Aorta (tissue), 5 donors: ENCODE data around the gene C22orf15. TPM values are rescaled to one million over a fixed set of nuclear protein-coding genes. Genes with fewer than 3 reads are reported as not detected.
"Not testable (repeated sequence)": the region's sequence is repeated elsewhere in the genome, so short reads cannot be mapped to it uniquely, and the experiment has no call there.

Experiments used
- ATAC-seq: fragments of 200-7000 bp; cut with Tn5 transposase; one replicate; pipeline ENCODE4 v1.9.1; 2022; ENCODE audit warnings: moderate library complexity; ENCODE audit not compliant: low FRiP score
- DNase-seq, 2 donors: peaks; one replicate each; pipeline ENCODE4 v3.0.0-alpha.2; 2020
- H3K27ac ChIP-seq, 2 donors: one replicate each; pipeline ENCODE4 v1.5.1; 2013; ENCODE audit warnings: low read length in 2 of 2, mild to moderate bottlenecking in 2 of 2, moderate library complexity in 2 of 2, control low read depth in 1 of 2, inconsistent platforms in 1 of 2, low read depth in 1 of 2
- H3K27me3 ChIP-seq, 2 donors: one replicate each; pipeline ENCODE4 v1.6.1; 2013; ENCODE audit warnings: control low read depth in 1 of 2, low read length in 1 of 2, mild to moderate bottlenecking in 1 of 2, moderate library complexity in 1 of 2; ENCODE audit not compliant: insufficient read depth in 2 of 2, control insufficient read depth in 1 of 2
- H3K36me3 ChIP-seq, 2 donors: one replicate each; pipeline ENCODE4 v1.6.1; 2013; ENCODE audit warnings: control low read depth in 1 of 2, low read length in 1 of 2, mild to moderate bottlenecking in 1 of 2; ENCODE audit not compliant: insufficient read depth in 2 of 2, control insufficient read depth in 1 of 2
- H3K4me1 ChIP-seq, 2 donors: one replicate each; pipeline ENCODE4 v1.6.1; 2013; ENCODE audit warnings: low read length in 2 of 2, control low read depth in 1 of 2, mild to moderate bottlenecking in 1 of 2, moderate library complexity in 1 of 2; ENCODE audit not compliant: insufficient read depth in 2 of 2, control insufficient read depth in 1 of 2
- H3K4me3 ChIP-seq, 2 donors: one replicate each; pipeline ENCODE4 v1.5.1; 2013; ENCODE audit warnings: low read length in 2 of 2, control low read depth in 1 of 2, mild to moderate bottlenecking in 1 of 2
- H3K9me3 ChIP-seq: one replicate; pipeline ENCODE4 v1.6.1; 2013; ENCODE audit warnings: mild to moderate bottlenecking, low read length; ENCODE audit not compliant: control insufficient read depth
- WGBS, 2 donors: extraction: QIAGEN DNeasy Blood & Tissue Kit; methylation state at CpG; one replicate each; pipeline ENCODE4 v1.1.7; 2013; 5-methylcytosine and 5-hydroxymethylcytosine counted together
- intact Hi-C, 2 donors: fragments of 100-400 bp; cut with DNase I; formaldehyde crosslinking; loops; one replicate each; pipeline versions ENCODE4 v1.14.2 to v1.15.0; 2022
- polyA plus RNA-seq, 2 donors: library from polyadenylated mRNA; stranded (reverse); fragments of 200-250 nt; gene quantifications; one replicate each; pipeline ENCODE4 v1.2.3, GENCODE V29; 2013
- total RNA-seq, 2 donors: library from RNA; stranded (reverse); fragmentation: NEBNext Ultra II Directional; extraction: Animal tissue kit (Norgen Biotek cat#: 25700); gene quantifications; one replicate each; pipeline ENCODE4 v1.2.1, GENCODE V29; 2021
- donor health status: healthy with polysubstance abuse.
- donor health status: Bipolar disorder and iron deficiency.
- donor health status: DM: no; HTN: no; CAD: no.
- donor health status: DM: no; HTN: no; CAD: no.
- donor health status: DM: yes; HTN: yes; CAD: no.

C22orf15 gene
- total and polyA plus RNA-seq, 4 donors = 0.23 to 0.69 TPM; not detected in 2

- no peaks in the 10 kb centered on the region for H3K4me1 ChIP-seq
- ATAC-seq = no peak
- no peaks in the 10 kb centered on the region for H3K27me3 ChIP-seq
- no peak overlapping the region for H3K4me3 ChIP-seq
- intact Hi-C loops = no loop called here
- H3K9me3 ChIP-seq = no peaks in the 10 kb centered on the region
- DNase-seq = no peak
- WGBS, 2 donors = 52 to 57% methylated on average over 6 of the region's 6 CpGs
- no peaks in the 10 kb centered on the region for H3K36me3 ChIP-seq
- H3K27ac ChIP-seq = no peak overlapping the region
These were observed 41.9 kb upstream of the C22orf15 start for GRCh38 chr22:23720855-23721254.

GRCh38 chr22:23722160-23722559 is 40.6 kb upstream of the C22orf15 start:
- Histone ChIP-seq H3K27me3 (no peaks in the 10 kb centered on the region), H3K4me1 (no peaks in the 10 kb centered on the region), H3K36me3 (no peaks in the 10 kb centered on the region), H3K27ac (no peak overlapping the region), H3K9me3 (no peaks in the 10 kb centered on the region), H3K4me3 (no peak overlapping the region)
- intact Hi-C loops = no loop called here
- 70 to 74% methylated on average over 4 of the region's 4 CpGs for WGBS, 2 donors
- DNase-seq (no peak), ATAC-seq (no peak)

- ATAC-seq (no peak), DNase-seq (no peak)
- 87 to 91% methylated on average over 2 of the region's 2 CpGs for whole genome bisulfite sequencing, 2 donors
- Histone ChIP-seq H3K36me3 (no peaks in the 10 kb centered on the region), H3K4me1 (no peaks in the 10 kb centered on the region), H3K9me3 (no peaks in the 10 kb centered on the region), H3K4me3 (no peak overlapping the region), H3K27ac (no peak overlapping the region), H3K27me3 (no peaks in the 10 kb centered on the region)
- intact Hi-C loops = no loop called here
These were observed 40.1 kb upstream of the C22orf15 start for GRCh38 chr22:23722724-23723123.

GRCh38 chr22:23728108-23728507 is 34.7 kb upstream of the C22orf15 start:
- 73 to 83% methylated on average over 4 of the region's 4 CpGs for WGBS, 2 donors
- not testable (repeated sequence) for ATAC-seq

GRCh38 chr22:23737696-23738095 is 25.1 kb upstream of the C22orf15 start:
- H3K4me1 ChIP-seq = no peaks in the 10 kb centered on the region
- ATAC-seq (no peak), DNase-seq (no peak)
- intact Hi-C loops = no loop called here
- no peak overlapping the region for H3K27ac ChIP-seq
- no peaks in the 10 kb centered on the region for H3K36me3 ChIP-seq
- H3K27me3 ChIP-seq = no peaks in the 10 kb centered on the region
- H3K9me3 ChIP-seq = no peaks in the 10 kb centered on the region
- no peak overlapping the region for H3K4me3 ChIP-seq

More at GRCh38 chr22:23728108-23728507, 34.7 kb upstream of the C22orf15 start:
- H3K4me3 ChIP-seq, H3K27ac ChIP-seq, H3K36me3 ChIP-seq, H3K27me3 ChIP-seq, H3K4me1 ChIP-seq, intact Hi-C loops, H3K9me3 ChIP-seq: not testable (repeated sequence)
- DNase-seq = peak in 1 of 2 donors; percentile 33

GRCh38 chr22:23742505-23743264 is 20.1 kb upstream of the C22orf15 start:
- H3K4me3 ChIP-seq = no peak overlapping the region
- H3K27ac ChIP-seq = no peak overlapping the region
- 42 to 43% methylated on average over 7 of the region's 7 CpGs for WGBS, 2 donors
- peaks cover 0 to 2% of the 10 kb centered on the region in 2 donors for H3K36me3 ChIP-seq
- no peaks in the 10 kb centered on the region for H3K27me3 ChIP-seq
- no peaks in the 10 kb centered on the region for H3K9me3 ChIP-seq
- H3K4me1 ChIP-seq = no peaks in the 10 kb centered on the region
- DNase-seq = no peak
- intact Hi-C loops = no loop called here
- ATAC-seq = peak; percentile 64

- DNase-seq (peak in 1 of 2 donors; percentile 59), ATAC-seq (no peak)
- 29 to 59% methylated on average over 2 of the region's 2 CpGs for WGBS, 2 donors
- H3K4me1 ChIP-seq = no peaks in the 10 kb centered on the region
- H3K36me3 ChIP-seq = peaks cover 0 to 2% of the 10 kb centered on the region in 2 donors
- H3K27ac ChIP-seq = no peak overlapping the region
- H3K27me3 ChIP-seq = no peaks in the 10 kb centered on the region
- no peak overlapping the region for H3K4me3 ChIP-seq
- intact Hi-C loops = no loop called here
- no peaks in the 10 kb centered on the region for H3K9me3 ChIP-seq
These were observed 19.5 kb upstream of the C22orf15 start for GRCh38 chr22:23743303-23743705.

GRCh38 chr22:23744001-23744400 is 18.8 kb upstream of the C22orf15 start:
- H3K27ac ChIP-seq = no peak overlapping the region
- DNase-seq = no peak
- peaks cover 0 to 2% of the 10 kb centered on the region in 2 donors for H3K36me3 ChIP-seq
- intact Hi-C loops = no loop called here
- H3K4me3 ChIP-seq = no peak overlapping the region
- no peaks in the 10 kb centered on the region for H3K9me3 ChIP-seq
- WGBS, 2 donors = 96 to 97% methylated on average over 13 of the region's 13 CpGs
- no peaks in the 10 kb centered on the region for H3K4me1 ChIP-seq
- no peaks in the 10 kb centered on the region for H3K27me3 ChIP-seq
- ATAC-seq = no peak

- peaks cover 0 to 2% of the 10 kb centered on the region in 2 donors for H3K36me3 ChIP-seq
- no peak for DNase-seq
- H3K27me3 ChIP-seq = no peaks in the 10 kb centered on the region
- no peaks in the 10 kb centered on the region for H3K9me3 ChIP-seq
- 98% methylated on average over 14 of the region's 14 CpGs for WGBS, 2 donors
- H3K4me1 ChIP-seq = no peaks in the 10 kb centered on the region
- intact Hi-C loops = no loop called here
- H3K27ac ChIP-seq = no peak overlapping the region
- H3K4me3 ChIP-seq = no peak overlapping the region
- peak; percentile 23 for ATAC-seq
These were observed 18.3 kb upstream of the C22orf15 start for GRCh38 chr22:23744485-23744884.
